Mononuclear cell (primary cell): ENCODE measurements around the gene TEX22. TPM values are rescaled to one million over a fixed set of nuclear protein-coding genes. Genes with fewer than 3 reads are reported as not detected.

Experiments used
- H3K27me3 ChIP-seq: 2 replicates; pipeline ENCODE4 v1.6.0; 2011; ENCODE audit warnings: low read length, control low read depth; ENCODE audit not compliant: insufficient read depth
- H3K4me1 ChIP-seq: 2 replicates; pipeline ENCODE4 v1.5.1; 2011; ENCODE audit warnings: mild to moderate bottlenecking, low read length, control low read depth; ENCODE audit not compliant: insufficient read depth
- H3K4me3 ChIP-seq: 2 replicates; pipeline ENCODE4 v1.5.1; 2011; ENCODE audit warnings: mild to moderate bottlenecking, low read length, moderate library complexity
- H3K9me3 ChIP-seq: 2 replicates; pipeline ENCODE4 v1.5.1; 2011; ENCODE audit warnings: low read depth, mild to moderate bottlenecking, control low read depth, low read length
- total RNA-seq: library from RNA; depleted of rRNA; stranded (reverse); fragments of >200 nt; gene quantifications from one replicate; pipeline ENCODE4 v1.2.3, GENCODE V29; 2012

Gene TEX22
- total RNA-seq, 1 donor: 0.10 TPM

GRCh38 chr14:105377555-105378182, 20.7 kb upstream of the TEX22 start:
- H3K4me1 ChIP-seq: peaks cover 12% of the 10 kb centered on the region
- H3K4me3 ChIP-seq: no peak overlapping the region
- H3K9me3 ChIP-seq: no peaks in the 10 kb centered on the region
- no peaks in the 10 kb centered on the region for H3K27me3 ChIP-seq

GRCh38 chr14:105378199-105378598, 20.1 kb upstream of the TEX22 start:
- no peaks in the 10 kb centered on the region for H3K9me3 ChIP-seq
- H3K4me3 ChIP-seq: no peak overlapping the region
- H3K27me3 ChIP-seq: no peaks in the 10 kb centered on the region
- H3K4me1 ChIP-seq: peaks cover 12% of the 10 kb centered on the region

GRCh38 chr14:105378873-105379685, 19.3 kb upstream of the TEX22 start:
- no peaks in the 10 kb centered on the region for H3K27me3 ChIP-seq
- H3K4me1 ChIP-seq: peaks cover 12% of the 10 kb centered on the region
- no peaks in the 10 kb centered on the region for H3K9me3 ChIP-seq
- no peak overlapping the region for H3K4me3 ChIP-seq

- Histone ChIP-seq H3K4me1 (peaks cover 12% of the 10 kb centered on the region), H3K4me3 (no peak overlapping the region), H3K27me3 (no peaks in the 10 kb centered on the region), H3K9me3 (no peaks in the 10 kb centered on the region)
Observed at GRCh38 chr14:105379946-105380345, 18.4 kb upstream of the TEX22 start.

GRCh38 chr14:105380756-105381155, 17.6 kb upstream of the TEX22 start:
- H3K27me3 ChIP-seq: no peaks in the 10 kb centered on the region
- peaks cover 7% of the 10 kb centered on the region for H3K4me1 ChIP-seq
- no peak overlapping the region for H3K4me3 ChIP-seq
- no peaks in the 10 kb centered on the region for H3K9me3 ChIP-seq

GRCh38 chr14:105381446-105382342, 16.6 kb upstream of the TEX22 start:
- no peaks in the 10 kb centered on the region for H3K9me3 ChIP-seq
- no peaks in the 10 kb centered on the region for H3K4me1 ChIP-seq
- H3K4me3 ChIP-seq: no peak overlapping the region
- H3K27me3 ChIP-seq: no peaks in the 10 kb centered on the region

GRCh38 chr14:105382343-105383082, 15.8 kb upstream of the TEX22 start:
- H3K4me1 ChIP-seq: peaks cover 2% of the 10 kb centered on the region
- H3K27me3 ChIP-seq: no peaks in the 10 kb centered on the region
- no peak overlapping the region for H3K4me3 ChIP-seq
- H3K9me3 ChIP-seq: no peaks in the 10 kb centered on the region

- H3K9me3 ChIP-seq: no peaks in the 10 kb centered on the region
- no peak overlapping the region for H3K4me3 ChIP-seq
- peaks cover 9% of the 10 kb centered on the region for H3K4me1 ChIP-seq
- no peaks in the 10 kb centered on the region for H3K27me3 ChIP-seq
Observed at GRCh38 chr14:105383083-105383730, 15.1 kb upstream of the TEX22 start.

GRCh38 chr14:105384041-105384557, 14.2 kb upstream of the TEX22 start:
- H3K27me3 ChIP-seq: no peaks in the 10 kb centered on the region
- no peak overlapping the region for H3K4me3 ChIP-seq
- H3K4me1 ChIP-seq: peaks cover 18% of the 10 kb centered on the region
- H3K9me3 ChIP-seq: no peaks in the 10 kb centered on the region

- H3K27me3 ChIP-seq: no peaks in the 10 kb centered on the region
- peaks cover 24% of the 10 kb centered on the region for H3K4me1 ChIP-seq
- no peaks in the 10 kb centered on the region for H3K9me3 ChIP-seq
- no peak overlapping the region for H3K4me3 ChIP-seq
Observed at GRCh38 chr14:105384605-105385321, 13.6 kb upstream of the TEX22 start.

- Histone ChIP-seq H3K27me3 (no peaks in the 10 kb centered on the region), H3K4me1 (peaks cover 30% of the 10 kb centered on the region), H3K9me3 (no peaks in the 10 kb centered on the region), H3K4me3 (no peak overlapping the region)
Observed at GRCh38 chr14:105385322-105385637, 13.1 kb upstream of the TEX22 start.

- Histone ChIP-seq H3K9me3 (no peaks in the 10 kb centered on the region), H3K4me1 (peaks cover 35% of the 10 kb centered on the region), H3K27me3 (no peaks in the 10 kb centered on the region), H3K4me3 (no peak overlapping the region)
Observed at GRCh38 chr14:105385698-105386365, 12.5 kb upstream of the TEX22 start.
